GM10248 (cell line): Measurements from ENCODE around the gene IWS1.

Experiments used
- CTCF ChIA-PET: fragments of 300-600 bp; sonication (Branson Sonifier 250); formaldehyde crosslinking; extraction: SDS; loops from one replicate; lab custom pipeline; 2021; ENCODE audit warnings: antibody characterized with exemption; lab: Yijun Ruan, JAX
- POLR2A ChIA-PET: fragments of 350-650 bp; sonication (Branson Sonifier 250); formaldehyde crosslinking; extraction: SDS; loops from one replicate; lab custom pipeline; 2020; ENCODE audit warnings: antibody characterized with exemption; lab: Yijun Ruan, JAX
- DNase-seq: peaks from one replicate; pipeline ENCODE4 v3.0.0; 2012; ENCODE audit errors: extremely low spot score
- CTCF ChIP-seq: IDR thresholded peaks from 2 replicates; pipeline ENCODE4 v1.5.1; 2012; ENCODE audit warnings: mild to moderate bottlenecking, low read depth; ENCODE audit errors: extremely low read depth, missing control alignments, control extremely low read depth

The IWS1 gene

GRCh38 chr2:127514076-127514475, 12.2 kb downstream of the IWS1 start:
- CTCF ChIA-PET = interaction anchor here (1.1 to 1.9 kb wide), 2 partner anchors 12 to 35 kb away, joined by 5 to 8 read pairs; partner anchors contain the start of gene IWS1
- TF ChIP-seq CTCF = no peak
- POLR2A ChIA-PET = no interaction called here
- no peak for DNase-seq

GRCh38 chr2:127512362-127512761, 13.9 kb downstream of the IWS1 start:
- POLR2A ChIA-PET = no interaction called here

DNA sequence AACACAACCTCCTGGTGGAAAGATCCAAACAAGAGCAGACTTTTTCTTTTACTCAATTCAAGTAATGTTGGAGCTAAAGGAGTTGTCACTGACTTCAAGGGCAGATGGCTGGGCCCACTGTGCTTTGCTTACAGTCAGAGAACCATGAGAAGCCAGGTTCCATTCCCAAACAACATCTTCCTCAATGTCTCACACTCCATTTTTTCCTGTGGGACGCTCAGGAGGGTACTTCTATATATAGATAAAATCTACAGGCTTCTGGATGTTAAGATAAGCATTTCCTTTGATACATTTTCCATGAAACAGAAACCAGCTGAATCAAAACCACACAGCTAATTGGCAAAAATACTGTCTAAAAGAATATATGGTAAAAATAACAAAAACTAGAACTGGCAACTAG, 14.4 kb downstream of the IWS1 start:
- TF ChIP-seq CTCF = no peak
- DNase-seq = no peak
- ChIA-PET POLR2A (no interaction called here), CTCF (interaction anchor here (0.9 kb wide), 1 partner anchor 96 kb away, joined by 3 read pairs; no protein-coding TSS in a partner anchor)

More at GRCh38 chr2:127512362-127512761, 13.9 kb downstream of the IWS1 start:
- DNase-seq = no peak
- CTCF ChIA-PET = interaction anchor here (0.9 kb wide), 1 partner anchor 96 kb away, joined by 3 read pairs; no protein-coding TSS in a partner anchor
- no peak for TF ChIP-seq CTCF

GRCh38 chr2:127511090-127511695, 15.1 kb downstream of the IWS1 start:
- no peak for DNase-seq
- POLR2A ChIA-PET = no interaction called here
- CTCF ChIA-PET = interaction anchor here (1.3 kb wide), 1 partner anchor 15 kb away, joined by 4 read pairs; the partner anchor contains the start of gene IWS1
- TF ChIP-seq CTCF = no peak

- ChIA-PET POLR2A (no interaction called here), CTCF (interaction anchor here (1.0 to 1.3 kb wide), 2 partner anchors 16 to 30 kb away, joined by 3 to 4 read pairs; partner anchors contain the start of gene IWS1)
- TF ChIP-seq CTCF = no peak
- no peak for DNase-seq
Measured at GRCh38 chr2:127510073-127510472, 16.2 kb downstream of the IWS1 start.

DNA sequence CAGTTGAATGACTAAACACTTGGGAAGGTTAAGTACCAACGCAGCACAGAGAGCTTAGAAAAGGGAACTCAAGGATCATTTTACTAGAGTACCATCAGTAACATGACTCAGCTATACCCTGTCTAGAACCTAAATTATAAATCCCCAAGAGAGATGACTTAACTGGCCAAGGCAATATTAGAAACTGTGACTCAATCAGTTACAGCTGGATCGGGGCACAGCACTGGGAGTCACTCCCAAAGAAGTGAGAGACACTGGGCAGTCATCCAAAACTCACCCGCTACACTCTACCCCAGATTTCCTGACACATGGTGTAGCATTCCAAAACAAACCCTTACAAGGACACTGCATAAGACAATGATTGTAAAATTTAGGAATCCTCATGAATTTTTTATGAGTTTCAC, 17.7 kb downstream of the IWS1 start:
- POLR2A ChIA-PET = no interaction called here
- no peak for TF ChIP-seq CTCF
- CTCF ChIA-PET = interaction anchor here (1.2 to 2.6 kb wide), 5 partner anchors 9 to 141 kb away, joined by 3 to 10 read pairs (median 6); partner anchors contain the start of gene IWS1
- DNase-seq = no peak
